Right lung (tissue), 5 donors: ENCODE results near the gene SMAP2. TPM values are rescaled to one million over a fixed set of nuclear protein-coding genes. Genes with fewer than 3 reads are reported as not detected.
"Not testable (repeated sequence)": the region's sequence is repeated elsewhere in the genome, so short reads cannot be mapped to it uniquely, and the experiment has no call there.

Experiments
- DNase-seq, 2 donors: peaks; one replicate each; pipeline ENCODE4 v3.0.0-alpha.2; 2013
- polyA plus RNA-seq, 5 donors: library from polyadenylated mRNA; unstranded; fragments of 120-200 nt; gene quantifications; one replicate each; pipeline versions ENCODE4 v1.2.1 to v1.2.3, GENCODE V29; 2013; ENCODE audit warnings: inconsistent platforms in 1 of 5, low replicate concordance in 1 of 5; ENCODE audit not compliant: insufficient read length in 5 of 5, insufficient read depth in 1 of 5

The SMAP2 gene
- polyA plus RNA-seq, 5 donors: 22.5 to 26.8 (median 23.7) TPM

GRCh38 chr1:40363721-40364120 lies 9.8 kb upstream of the SMAP2 start:
- no peak for DNase-seq

DNA sequence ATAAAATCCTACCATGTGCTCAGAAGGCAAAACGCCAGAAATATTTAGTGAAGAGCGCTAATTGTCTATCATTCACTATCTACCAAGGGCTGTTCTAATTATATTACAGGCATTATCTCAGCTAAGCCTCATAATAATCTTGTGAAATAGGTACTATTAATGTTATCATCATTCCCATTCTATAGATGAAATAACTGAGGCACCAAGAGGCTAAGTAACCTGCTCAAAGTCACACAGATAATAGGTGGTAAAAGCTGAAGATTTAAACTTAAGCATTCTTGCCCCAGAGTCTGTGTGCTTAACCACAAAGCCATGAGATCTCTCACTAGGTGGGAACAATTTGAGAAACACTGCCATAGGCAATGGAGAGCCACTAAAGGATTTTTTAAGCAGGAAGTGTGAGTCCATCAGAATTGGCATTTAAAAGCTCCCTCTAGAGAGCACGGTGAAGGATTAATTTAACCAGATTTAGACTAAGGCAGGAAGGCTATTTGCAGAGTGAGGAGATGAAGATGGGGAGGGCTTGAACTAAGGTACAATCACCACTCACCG lies 1.7 kb upstream of the SMAP2 start:
- DNase-seq: no peak

GRCh38 chr1:40372658-40373322 lies 737 bp upstream of the SMAP2 start:
- no peak for DNase-seq

GRCh38 chr1:40377512-40377911 lies 4.0 kb downstream of the SMAP2 start:
- DNase-seq: no peak

- DNase-seq: no peak
These were observed 6.4 kb downstream of the SMAP2 start for GRCh38 chr1:40379785-40380452.

- DNase-seq: no peak
These were observed 7.3 kb downstream of the SMAP2 start for GRCh38 chr1:40380817-40381216.

- no peak for DNase-seq
These were observed 8.0 kb downstream of the SMAP2 start for GRCh38 chr1:40381268-40382107.

- DNase-seq: no peak
These were observed 8.6 kb downstream of the SMAP2 start for GRCh38 chr1:40382108-40382460.

GRCh38 chr1:40382601-40383000 lies 9.1 kb downstream of the SMAP2 start:
- DNase-seq: no peak

DNA sequence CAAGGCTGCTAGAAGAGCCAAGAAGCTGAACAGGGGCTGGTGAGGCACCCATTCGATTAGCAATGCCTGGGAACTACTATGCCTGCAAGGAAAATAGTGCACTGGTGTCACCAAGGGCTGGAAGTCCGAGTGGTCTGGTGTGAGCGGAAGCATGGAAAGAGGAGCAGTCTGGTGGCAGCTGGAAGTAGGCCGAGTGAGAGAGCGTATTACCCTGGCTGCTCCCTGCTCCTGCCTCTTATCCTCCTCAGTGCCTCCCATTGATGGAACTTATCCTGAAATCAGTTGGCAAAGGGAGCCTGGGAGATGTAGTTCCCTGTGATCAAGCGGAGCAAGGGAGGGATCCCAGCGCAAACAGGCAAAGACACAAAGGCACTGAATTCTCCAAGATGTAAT lies 9.6 kb downstream of the SMAP2 start:
- no peak for DNase-seq

DNA sequence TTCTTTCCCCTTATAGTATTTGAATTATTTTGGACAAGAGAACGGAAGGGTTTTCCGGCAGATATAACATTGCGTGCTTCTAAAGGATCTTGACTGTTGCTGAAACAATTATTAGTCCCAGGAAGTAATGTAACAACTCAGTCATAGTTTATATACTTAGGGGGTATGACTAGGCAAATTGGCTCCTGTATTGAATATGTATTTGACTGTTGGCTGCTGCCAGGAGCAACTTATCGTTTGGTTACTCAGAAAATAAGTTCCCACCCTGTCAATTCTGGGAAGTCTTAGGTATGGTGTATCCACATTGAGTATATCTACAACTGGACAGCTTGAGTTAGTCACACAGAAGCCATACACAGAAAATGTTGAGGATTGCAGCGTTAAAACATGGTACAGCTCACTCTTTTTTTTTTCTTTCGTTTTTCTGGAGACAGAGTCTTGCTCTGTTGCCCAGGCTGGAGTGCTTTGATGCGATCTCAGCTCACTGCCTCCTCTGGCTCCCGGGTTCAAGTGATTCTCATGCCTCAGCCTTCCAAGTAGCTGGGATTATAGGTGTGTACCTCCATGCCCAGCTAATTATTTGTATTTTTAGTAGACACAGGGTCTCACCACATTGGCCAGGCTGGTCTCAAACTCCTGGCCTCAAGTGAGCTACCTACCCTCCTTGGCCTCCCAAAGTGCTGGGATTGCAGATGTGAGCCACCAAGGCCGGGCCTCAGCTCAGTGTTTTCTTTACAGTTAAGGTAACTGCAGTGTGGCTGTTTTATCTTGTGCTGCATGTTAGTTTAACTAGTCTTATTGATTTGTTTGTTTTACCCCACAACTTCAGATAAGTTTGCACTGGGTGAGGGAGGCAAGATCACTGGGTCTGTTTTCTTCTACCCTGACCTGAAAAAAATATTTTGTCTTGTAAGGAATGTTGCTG lies 10.2 kb downstream of the SMAP2 start:
- DNase-seq: no peak

DNA sequence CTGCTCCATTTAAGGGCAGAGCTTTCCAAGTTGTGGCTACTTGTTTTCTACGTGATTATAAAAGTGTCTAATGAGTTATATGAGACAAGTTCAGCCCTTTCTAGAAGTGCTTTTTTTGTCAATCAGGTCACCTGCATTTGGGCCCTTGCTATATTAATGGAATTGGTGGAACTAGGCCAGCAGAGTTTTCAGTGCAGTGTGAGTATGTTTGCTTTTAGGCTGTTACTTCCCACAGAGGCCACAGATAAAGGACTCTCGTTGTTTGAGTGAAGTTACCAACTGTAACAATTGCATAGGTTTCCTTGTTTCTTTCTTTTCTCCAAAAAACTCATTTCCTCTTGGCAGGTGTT lies 10.9 kb downstream of the SMAP2 start:
- no peak for DNase-seq

- no peak for DNase-seq
These were observed 11.4 kb downstream of the SMAP2 start for GRCh38 chr1:40384887-40385286.

- no peak for DNase-seq
These were observed 12.2 kb downstream of the SMAP2 start for GRCh38 chr1:40385437-40386358.

DNA sequence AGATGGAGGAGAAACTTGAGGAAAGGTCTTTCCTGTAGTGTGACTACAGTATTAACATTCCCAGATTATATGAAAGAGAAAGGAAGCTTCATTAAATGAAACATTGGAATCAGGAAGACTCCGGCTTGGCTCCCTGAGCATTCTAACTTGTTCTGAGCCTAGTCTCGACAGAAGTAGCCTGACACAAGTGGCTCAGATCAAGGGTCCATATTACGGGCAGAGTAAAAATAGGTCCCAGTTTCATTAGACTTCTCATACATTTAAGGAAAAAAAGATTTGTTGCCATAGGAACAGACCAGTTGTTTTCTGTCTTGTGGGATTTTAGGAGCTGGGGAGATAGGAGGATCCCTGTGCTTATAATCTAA lies 12.8 kb downstream of the SMAP2 start:
- no peak for DNase-seq

DNA sequence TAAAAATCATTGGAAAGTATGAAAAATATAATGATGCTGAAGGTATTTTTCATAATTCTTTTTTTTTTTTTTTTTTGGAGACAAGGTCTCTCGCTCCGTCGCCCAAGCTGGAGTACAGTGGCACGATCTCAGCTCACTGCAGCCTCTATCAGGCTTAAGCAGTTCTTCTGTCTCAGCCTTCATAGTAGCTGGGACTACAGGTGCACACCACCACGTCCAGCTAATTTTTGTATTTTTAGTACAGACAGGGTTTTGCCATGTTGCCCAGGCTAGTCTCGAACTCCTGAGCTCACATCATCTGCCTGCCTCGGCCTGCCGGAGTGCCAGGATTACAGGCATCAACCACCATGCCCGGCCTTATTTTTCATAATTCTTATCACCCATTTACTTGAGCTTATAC lies 13.3 kb downstream of the SMAP2 start:
- no peak for DNase-seq

DNA sequence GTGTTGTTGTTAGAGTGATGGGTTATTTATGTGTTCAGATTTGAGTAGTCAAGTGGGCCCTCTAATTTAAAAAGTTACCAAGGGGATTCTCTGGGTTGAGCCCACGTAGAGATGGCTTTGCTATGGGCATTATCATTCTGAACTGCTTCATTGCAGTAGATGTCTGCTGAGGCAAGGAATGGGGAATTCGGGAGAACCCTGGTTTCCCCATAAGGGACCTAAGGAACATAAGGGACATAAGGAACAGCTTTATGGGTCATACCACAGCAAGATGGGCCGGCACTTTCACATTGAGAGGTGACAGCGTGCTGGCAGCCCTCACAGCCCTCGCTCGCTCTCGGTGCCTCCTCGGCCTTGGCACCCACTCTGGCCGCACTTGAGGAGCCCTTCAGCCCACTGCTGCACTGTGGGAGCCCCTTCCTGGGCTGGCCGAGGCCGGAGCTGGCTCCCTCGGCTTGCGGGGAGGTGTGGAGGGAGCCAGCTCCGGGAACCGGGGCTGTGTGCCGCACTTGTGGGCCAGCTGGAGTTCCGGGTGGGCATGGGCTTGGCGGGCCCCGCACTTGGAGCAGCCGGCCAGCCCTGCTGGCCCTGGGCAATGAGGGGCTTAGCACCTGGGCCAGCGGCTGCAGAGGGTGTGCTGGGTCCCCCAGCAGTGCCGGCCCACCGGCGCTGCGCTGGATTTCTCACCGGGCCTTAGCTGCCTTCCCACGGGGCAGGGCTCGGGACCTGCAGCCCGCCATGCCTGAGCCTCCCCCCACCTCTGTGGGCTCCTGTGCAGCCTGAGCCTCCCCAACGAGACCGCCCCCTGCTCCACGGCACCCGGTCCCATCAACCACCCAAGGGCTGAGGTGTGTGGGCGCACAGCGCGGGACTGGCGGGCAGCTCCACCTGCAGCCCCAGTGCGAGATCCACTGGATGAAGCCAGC lies 14.1 kb downstream of the SMAP2 start:
- not testable (repeated sequence) for DNase-seq

- DNase-seq: not testable (repeated sequence)
These were observed 15.2 kb downstream of the SMAP2 start for GRCh38 chr1:40388456-40389321.
